Stimulated activated CD8-positive, alpha-beta memory T cell treated with anti-CD3 and anti-CD28 coated beads, Interleukin-2, amount 100 ng/mL, for 48 hours (primary cell): Measurements from ENCODE around the gene WFS1.
A peak's percentile ranks its signal among the peaks of the same experiment; 100 is the strongest.

Source experiments
- DNase-seq, 2 donors: peaks; one replicate each; pipeline ENCODE4 v3.0.0-alpha.2; 2020; ENCODE audit warnings: low read depth in 2 of 2

Gene WFS1, protein sequence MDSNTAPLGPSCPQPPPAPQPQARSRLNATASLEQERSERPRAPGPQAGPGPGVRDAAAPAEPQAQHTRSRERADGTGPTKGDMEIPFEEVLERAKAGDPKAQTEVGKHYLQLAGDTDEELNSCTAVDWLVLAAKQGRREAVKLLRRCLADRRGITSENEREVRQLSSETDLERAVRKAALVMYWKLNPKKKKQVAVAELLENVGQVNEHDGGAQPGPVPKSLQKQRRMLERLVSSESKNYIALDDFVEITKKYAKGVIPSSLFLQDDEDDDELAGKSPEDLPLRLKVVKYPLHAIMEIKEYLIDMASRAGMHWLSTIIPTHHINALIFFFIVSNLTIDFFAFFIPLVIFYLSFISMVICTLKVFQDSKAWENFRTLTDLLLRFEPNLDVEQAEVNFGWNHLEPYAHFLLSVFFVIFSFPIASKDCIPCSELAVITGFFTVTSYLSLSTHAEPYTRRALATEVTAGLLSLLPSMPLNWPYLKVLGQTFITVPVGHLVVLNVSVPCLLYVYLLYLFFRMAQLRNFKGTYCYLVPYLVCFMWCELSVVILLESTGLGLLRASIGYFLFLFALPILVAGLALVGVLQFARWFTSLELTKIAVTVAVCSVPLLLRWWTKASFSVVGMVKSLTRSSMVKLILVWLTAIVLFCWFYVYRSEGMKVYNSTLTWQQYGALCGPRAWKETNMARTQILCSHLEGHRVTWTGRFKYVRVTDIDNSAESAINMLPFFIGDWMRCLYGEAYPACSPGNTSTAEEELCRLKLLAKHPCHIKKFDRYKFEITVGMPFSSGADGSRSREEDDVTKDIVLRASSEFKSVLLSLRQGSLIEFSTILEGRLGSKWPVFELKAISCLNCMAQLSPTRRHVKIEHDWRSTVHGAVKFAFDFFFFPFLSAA

DNA sequence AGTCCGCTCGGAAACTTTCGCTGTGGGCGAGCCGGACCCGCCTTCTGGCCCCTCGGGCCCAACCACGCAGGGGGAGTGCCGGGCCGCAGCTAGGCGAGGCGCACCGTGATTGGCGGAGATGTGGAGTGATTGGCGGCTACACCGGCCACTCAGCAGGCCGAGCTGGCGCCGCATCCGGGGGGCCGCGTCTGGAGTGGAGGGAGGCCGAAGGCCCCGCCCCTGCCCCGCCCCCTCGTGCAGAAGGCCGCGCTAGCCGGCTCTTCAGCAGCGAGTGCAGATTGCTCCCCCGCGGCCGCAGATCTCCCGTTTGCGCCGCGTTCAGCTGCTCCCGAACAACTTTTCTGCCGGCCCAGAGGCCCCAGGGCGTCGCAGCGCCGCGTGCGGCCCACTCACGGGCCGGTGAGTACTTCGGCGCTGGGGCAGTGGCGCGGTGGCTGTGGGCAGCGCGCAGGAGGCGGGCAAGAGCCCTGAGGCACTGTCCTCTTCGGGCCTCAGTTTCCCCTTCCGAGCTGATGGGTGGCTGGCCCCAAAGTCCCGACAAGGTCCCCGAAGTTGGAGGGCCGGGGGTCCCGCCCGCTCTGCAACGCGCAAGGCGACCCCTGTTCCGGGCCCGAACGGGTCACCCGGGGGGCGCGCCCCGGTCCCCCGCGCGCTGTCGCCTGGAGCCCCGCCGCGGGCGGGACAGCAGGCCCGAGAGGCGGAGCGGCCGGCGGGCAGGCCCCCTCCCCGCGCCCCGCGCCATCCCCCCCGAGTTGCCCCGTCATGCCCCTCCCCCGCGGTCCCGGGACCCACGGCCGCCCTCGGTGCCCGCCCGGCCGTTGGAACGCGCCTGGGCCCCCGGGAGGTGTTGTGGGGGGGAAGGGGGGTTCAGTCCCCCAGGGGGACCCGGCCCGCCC is at the start of gene WFS1:
TSS of gene WFS1 (plus strand) at position 235 of the 896 bp plus-strand sequence. CDS start 7,606 bp downstream, outside the sequence.
- peak; percentile 96 to 97 for DNase-seq

DNA sequence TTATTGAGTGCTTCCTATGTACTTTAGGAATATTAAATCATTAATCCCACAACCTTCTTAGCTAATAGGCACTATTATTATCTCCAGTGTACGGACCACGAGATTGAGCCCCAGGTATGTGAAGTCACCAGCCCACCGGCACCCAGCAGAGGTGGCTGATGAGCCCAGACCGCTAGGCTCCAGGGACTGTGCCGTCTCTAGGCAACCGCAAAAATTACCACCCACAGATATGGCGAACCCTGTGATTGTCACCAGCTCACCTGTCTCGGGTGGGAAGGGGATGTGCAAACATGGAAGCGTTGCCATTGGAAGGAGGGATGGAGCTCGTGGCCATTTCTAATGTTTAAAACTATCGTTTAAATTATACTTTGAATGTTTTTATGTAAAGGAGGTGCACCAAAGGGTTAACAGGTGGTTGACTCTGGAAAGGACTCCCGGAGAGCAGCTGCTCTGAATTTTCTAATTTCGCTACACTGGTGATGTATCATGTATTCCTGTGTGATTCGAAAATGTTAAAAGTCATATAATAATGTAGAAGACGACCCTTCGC is 48.3 kb upstream of the WFS1 start:
- no peak for DNase-seq

- peak in 1 of 2 donors; percentile 14 for DNase-seq
Measured at GRCh38 chr4:6221851-6222760, 47.5 kb upstream of the WFS1 start.

DNA sequence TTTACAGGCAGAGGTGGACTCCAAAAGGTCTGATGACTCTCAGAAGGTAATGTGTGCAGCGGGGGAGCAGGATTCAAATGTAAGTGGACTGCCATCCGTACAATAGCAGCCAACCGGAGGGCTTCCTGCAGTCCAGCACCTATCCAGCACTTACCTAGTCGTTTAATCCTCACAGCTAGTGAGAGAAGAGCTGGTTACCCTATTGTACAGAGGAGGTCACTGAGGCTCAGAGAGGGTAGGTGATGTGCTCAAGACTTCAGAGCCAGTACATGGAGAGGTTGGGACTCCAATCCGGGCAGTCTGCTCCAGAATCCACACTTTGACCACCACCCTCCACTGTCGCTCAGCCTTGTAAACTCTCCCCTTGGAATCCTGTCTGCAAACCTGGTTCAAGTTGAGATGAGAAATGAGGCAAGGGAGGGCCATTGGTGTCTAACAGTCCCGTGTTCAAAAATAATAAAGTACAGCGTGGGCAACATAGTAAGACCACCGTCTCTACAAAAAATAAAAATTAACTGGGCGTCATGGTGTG is 46.8 kb upstream of the WFS1 start:
- no peak for DNase-seq

DNA sequence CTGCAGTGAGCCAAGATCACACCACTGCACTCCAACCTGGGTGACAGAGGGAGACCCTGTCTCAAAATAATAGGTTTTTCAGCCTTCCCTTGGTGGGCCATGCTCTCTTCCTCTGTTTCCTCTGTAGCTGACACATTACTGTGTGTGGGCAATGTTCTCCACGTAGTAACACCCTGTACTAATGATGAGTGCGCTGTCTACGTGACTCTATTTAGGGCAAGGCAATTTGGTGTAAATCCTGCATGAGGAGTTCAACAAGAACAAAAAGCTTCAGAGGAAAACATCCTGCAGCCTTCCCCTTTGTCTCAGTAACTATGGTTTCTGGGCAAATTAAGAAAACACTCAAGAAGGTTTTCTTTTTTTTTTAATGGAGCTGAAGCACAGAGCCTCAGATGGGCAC is 44.9 kb upstream of the WFS1 start:
- no peak for DNase-seq

DNA sequence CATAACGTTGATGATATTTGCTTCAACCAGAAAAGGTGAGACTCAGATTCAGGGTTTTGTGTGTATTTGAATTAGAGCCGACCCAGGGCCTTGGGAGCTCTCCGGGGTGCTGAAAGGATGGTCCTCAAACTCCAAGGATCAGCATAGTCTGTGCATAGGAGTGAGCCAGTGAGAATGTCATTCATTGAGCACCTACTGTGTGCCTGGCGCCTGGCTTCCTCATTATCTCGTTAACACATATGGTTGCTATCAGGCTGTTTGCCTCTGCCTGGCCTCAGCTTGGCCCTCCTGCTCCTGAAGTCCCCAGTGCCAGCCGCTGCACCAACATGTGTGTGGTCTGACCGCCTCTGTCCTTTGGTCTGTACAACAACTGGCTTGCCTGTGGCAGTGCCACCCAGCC is 44.2 kb upstream of the WFS1 start:
- DNase-seq: no peak

GRCh38 chr4:6226506-6226905 is 43.1 kb upstream of the WFS1 start:
- no peak for DNase-seq

GRCh38 chr4:6227412-6228157 is 42.1 kb upstream of the WFS1 start:
- DNase-seq: no peak

DNA sequence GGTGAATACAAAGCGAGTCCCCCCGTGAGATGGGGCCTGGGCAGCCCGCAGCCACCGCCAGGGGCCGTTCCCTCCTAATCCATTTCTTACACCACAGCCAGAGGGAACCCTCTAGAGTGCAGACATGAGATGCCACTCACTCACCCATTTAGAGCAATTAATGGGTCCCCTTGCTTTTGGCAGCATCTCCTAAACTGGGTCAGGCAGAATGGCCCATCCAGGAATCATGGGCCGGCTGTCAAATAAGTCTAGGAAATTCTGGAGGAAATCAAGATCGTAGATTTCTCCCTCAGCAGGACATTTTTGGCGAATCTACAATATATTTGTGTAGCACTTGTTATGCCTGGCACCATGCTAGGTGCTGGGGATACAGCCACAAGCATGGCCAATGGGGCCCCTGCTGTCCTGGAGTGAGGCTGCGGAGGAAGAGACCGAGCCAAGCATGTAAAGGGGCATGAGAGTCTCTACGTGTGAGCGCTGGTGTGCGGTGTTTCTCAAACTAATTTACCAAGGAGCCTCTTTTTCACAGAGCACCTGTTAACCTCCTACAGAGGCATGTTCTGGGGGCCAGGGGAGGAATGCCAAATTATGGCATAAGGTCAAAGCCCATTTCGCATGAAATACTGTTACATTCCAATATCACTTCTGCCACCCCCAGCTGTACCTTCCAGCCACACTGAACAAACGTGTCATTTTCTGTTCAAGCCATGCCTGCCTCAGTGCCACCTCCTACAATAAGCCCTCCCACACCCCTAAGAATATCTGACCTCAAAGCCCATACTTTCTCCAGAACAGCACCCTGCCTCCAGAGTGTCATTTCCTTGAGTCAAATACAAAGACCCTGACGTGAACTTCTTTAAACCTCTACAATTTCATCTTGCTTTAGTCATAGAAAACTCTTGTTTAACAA is 41.2 kb upstream of the WFS1 start:
- DNase-seq: no peak

GRCh38 chr4:6229095-6229494 is 40.6 kb upstream of the WFS1 start:
- DNase-seq: no peak

DNA sequence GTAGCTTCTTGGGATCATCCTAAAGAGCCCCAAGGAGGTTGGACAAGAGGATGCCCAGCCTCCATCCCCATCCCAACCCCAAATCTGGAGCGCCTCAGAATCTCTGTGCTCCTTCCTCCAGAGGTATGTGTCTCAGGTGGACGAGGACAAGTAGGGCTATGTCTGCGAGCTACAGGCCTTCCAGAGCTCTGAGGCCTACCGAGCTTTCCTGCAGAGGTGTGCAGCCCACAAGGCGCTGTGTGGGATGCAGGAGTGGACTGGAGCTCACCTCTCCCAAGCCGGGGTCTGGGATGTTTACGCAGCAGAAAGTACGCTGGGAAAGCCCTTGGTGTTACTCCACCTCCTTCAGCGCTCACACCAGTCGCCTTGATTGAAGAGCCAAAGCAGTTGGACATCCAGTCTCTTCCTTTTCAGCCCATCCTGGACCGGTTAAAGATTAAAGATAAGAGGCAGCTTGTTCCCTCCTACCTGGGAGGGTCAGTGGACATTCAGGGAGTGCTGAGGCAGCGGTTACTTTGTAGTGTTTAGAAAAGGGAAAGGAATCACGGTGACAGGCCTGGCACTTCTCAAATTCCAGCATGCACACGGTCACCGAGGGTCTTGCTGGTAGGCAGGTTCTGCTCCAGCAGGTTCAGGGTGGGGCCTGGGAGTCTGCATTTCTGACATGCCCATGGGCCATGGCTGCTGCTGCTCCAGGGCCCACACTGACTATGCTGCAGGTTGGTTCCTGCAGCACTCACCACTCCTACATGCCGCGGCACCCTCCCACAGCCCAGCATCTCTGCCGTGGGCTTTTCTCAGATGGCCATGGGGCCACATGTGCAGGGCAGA is 39.8 kb upstream of the WFS1 start:
- DNase-seq: no peak

- no peak for DNase-seq
Measured at GRCh38 chr4:6230502-6230785, 39.2 kb upstream of the WFS1 start.

DNA sequence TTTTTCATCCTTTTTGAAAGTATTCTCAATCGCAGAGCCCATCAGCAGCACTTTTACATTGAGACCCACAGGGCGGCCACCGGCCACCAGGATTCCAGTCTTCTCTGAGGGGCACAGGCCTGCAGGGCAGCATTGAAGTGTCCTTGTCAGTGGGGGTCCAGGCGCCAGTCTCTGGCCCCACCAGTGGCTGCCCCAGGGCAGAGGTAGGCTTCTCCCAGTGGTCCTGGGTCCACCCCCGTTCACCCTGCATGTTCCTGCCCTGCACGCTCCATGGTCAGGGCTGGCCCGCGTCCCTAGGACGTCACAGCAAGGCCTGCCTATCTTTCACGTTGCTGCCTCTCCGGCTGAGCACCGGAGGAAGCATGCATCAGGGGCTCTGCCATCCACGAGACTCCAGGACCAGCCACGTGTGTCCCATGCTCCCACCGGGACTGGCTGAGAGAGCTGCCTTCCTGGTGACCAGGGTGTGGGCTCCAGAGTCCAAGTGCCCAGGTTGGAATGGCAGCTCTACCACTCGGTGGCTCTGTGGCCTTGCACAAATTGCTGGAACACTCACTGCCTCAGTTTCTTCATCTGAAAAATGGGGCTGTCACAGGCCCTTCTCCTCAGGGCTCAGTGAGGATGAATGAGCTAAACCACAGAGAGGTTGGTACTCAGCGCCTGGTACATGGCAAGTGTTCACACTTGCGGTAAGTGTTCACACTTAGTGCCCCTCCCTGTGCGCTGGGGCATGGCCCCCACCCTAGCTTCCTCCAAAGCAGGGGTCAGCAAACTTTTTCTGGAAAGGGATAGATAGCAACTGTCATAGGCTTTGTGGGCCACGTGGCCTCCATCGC is 38.6 kb upstream of the WFS1 start:
- no peak for DNase-seq

- DNase-seq: no peak
Measured at GRCh38 chr4:6231663-6232165, 37.9 kb upstream of the WFS1 start.

- DNase-seq: no peak
Measured at GRCh38 chr4:6232836-6233785, 36.5 kb upstream of the WFS1 start.
